AG09309 (cell line): ENCODE data around the gene TBC1D22A.

Source experiments
- DNase-seq: peaks from one replicate; pipeline ENCODE4 v3.0.0-alpha.2; 2010; ENCODE audit warnings: low read depth
- H3K4me3 ChIP-seq: 2 replicates; pipeline ENCODE4 v1.5.1; 2011; ENCODE audit warnings: mild to moderate bottlenecking, low read depth, low read length, moderate library complexity; ENCODE audit not compliant: control insufficient read depth
- TF ChIP-seq, protein P1 (sequence below): IDR thresholded peaks from 2 replicates; pipeline ENCODE4 v1.5.1; 2011; ENCODE audit warnings: mild to moderate bottlenecking, low read depth, low read length, inconsistent platforms; ENCODE audit not compliant: insufficient read depth, control insufficient read depth; ENCODE audit errors: missing control alignments

The TBC1D22A gene

DNA sequence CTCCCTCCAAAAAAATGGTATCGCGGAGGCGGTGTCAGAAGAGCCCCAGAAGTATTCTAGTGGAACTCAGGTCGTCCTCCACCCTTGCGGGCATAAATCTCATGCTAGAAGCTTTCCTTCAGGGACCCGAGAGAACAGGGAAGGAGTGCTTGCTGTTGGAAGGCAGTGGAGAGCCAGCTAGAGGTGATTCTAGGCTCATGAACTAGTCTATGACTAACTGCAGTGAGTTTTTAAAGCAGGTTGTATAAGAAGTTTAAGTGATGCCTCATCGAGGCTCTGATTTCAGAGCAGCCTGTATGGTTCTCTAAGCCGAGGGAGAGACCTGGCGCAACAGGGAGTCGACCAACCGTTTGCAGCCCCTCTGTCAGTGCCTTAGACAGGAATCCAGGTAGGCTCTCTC, 85.7 kb downstream of the TBC1D22A start:
- H3K4me3 ChIP-seq: no peak overlapping the region
- DNase-seq: no peak
- TF ChIP-seq, protein P1, sequence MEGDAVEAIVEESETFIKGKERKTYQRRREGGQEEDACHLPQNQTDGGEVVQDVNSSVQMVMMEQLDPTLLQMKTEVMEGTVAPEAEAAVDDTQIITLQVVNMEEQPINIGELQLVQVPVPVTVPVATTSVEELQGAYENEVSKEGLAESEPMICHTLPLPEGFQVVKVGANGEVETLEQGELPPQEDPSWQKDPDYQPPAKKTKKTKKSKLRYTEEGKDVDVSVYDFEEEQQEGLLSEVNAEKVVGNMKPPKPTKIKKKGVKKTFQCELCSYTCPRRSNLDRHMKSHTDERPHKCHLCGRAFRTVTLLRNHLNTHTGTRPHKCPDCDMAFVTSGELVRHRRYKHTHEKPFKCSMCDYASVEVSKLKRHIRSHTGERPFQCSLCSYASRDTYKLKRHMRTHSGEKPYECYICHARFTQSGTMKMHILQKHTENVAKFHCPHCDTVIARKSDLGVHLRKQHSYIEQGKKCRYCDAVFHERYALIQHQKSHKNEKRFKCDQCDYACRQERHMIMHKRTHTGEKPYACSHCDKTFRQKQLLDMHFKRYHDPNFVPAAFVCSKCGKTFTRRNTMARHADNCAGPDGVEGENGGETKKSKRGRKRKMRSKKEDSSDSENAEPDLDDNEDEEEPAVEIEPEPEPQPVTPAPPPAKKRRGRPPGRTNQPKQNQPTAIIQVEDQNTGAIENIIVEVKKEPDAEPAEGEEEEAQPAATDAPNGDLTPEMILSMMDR: no peak

DNA sequence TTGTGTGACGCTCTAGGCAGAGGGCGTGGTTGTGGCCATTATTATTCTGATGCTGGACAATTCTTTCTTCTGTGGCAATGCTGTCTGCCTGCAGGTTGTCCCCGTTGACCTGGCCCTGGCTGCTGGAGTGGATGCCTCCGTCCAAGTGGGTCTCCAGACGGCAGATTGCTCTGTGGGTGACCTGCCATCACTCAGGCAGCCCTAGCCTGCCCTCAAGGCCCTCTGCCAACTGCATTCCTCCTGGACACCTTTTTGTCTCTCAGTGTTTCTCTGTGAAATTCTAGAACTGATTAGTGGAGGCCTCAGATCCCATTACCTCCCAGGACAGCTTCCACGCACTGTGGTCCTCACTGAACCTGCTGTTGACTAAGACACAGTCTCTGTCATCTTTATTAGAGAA, 86.7 kb downstream of the TBC1D22A start:
- no peak overlapping the region for H3K4me3 ChIP-seq
- DNase-seq: no peak
- TF ChIP-seq, protein P1: no peak

GRCh38 chr22:46849951-46850350, 87.5 kb downstream of the TBC1D22A start:
- TF ChIP-seq, protein P1: no peak
- H3K4me3 ChIP-seq: no peak overlapping the region
- DNase-seq: no peak

- H3K4me3 ChIP-seq: no peak overlapping the region
- TF ChIP-seq, protein P1: no peak
- no peak for DNase-seq
Observed at GRCh38 chr22:46851311-46851710, 88.9 kb downstream of the TBC1D22A start.

DNA sequence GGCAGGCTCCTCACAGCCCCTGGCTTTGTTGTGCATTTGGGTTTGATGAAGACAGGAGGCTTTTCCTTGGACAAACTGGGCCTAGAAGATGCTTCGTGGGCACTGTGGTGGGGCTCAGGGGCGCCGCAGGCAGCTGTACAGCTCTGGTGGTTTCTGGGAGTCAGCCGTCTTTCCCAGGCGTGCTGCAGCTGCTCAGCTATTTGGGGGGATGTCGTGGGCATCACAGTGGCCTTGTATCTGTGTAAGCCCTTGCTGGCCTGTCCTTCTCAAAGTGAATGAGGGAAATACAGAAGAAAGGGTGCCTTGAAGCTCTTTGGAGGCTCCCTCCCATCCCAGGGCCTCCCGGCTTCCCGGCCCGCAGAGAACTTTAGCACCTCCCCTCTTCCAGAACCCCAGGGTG, 89.5 kb downstream of the TBC1D22A start:
- TF ChIP-seq, protein P1: no peak
- DNase-seq: no peak
- H3K4me3 ChIP-seq: no peak overlapping the region

- DNase-seq: no peak
- H3K4me3 ChIP-seq: no peak overlapping the region
- TF ChIP-seq, protein P1: no peak
Observed at GRCh38 chr22:46852771-46853170, 90.3 kb downstream of the TBC1D22A start.

DNA sequence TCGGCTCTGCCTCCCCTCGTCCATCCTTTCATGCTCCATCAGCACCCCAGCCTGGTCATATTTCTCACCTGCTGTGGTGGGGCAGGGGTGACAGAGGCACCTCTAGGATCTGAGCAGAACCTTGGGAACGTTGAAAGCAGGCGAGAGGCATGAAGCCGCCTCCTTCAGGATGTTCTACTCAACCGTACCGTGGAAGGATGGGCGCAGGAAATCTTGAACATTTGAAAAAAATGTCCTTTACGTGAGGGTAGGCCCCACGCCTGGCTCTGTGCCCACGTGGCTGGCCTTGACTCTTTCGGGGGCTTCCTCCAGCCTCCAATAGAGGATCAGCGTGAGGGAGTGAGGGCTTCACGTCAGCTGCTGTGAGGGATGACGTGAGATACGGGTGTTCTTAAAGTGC, 90.7 kb downstream of the TBC1D22A start:
- no peak for DNase-seq
- TF ChIP-seq, protein P1: no peak
- no peak overlapping the region for H3K4me3 ChIP-seq
